H9 (cell line): ENCODE results near the gene TRIM38. TPM values are rescaled to one million over a fixed set of nuclear protein-coding genes. Genes with fewer than 3 reads are reported as not detected.

ENCODE experiments used
- DNase-seq: peaks from one replicate; pipeline ENCODE4 v3.0.0-alpha.2; 2017
- H2AFZ ChIP-seq: one replicate; pipeline ENCODE4 v1.6.1; 2013; ENCODE audit warnings: mild to moderate bottlenecking, low read length, control low read depth, moderate library complexity
- H2AK5ac ChIP-seq: 2 replicates; pipeline ENCODE4 v1.6.1; 2013; ENCODE audit warnings: low read length, control low read depth, mixed read lengths; ENCODE audit not compliant: insufficient read length
- H2BK120ac ChIP-seq: one replicate; pipeline ENCODE4 v1.6.1; 2013; ENCODE audit warnings: low read depth, mild to moderate bottlenecking, low read length, control low read depth, inconsistent platforms; ENCODE audit not compliant: poor library complexity, severe bottlenecking
- H2BK12ac ChIP-seq: 2 replicates; pipeline ENCODE4 v1.6.1; 2013; ENCODE audit warnings: low read length, control low read depth, mixed read lengths, low read depth; ENCODE audit not compliant: insufficient read length
- H2BK15ac ChIP-seq: 2 replicates; pipeline ENCODE4 v1.6.1; 2013; ENCODE audit warnings: low read depth, low read length, control low read depth
- H2BK20ac ChIP-seq: one replicate; pipeline ENCODE4 v1.6.1; 2013; ENCODE audit warnings: low read depth, mild to moderate bottlenecking, low read length, control low read depth, inconsistent platforms; ENCODE audit not compliant: poor library complexity, severe bottlenecking
- H2BK5ac ChIP-seq: 2 replicates; pipeline ENCODE4 v1.6.1; 2013; ENCODE audit warnings: low read length, control low read depth, mixed read lengths; ENCODE audit not compliant: insufficient read length
- H3K14ac ChIP-seq: 2 replicates; pipeline ENCODE4 v1.6.1; 2013; ENCODE audit warnings: low read length, control low read depth; ENCODE audit not compliant: insufficient read depth
- H3K18ac ChIP-seq: 2 replicates; pipeline ENCODE4 v1.6.1; 2013; ENCODE audit warnings: low read depth, mild to moderate bottlenecking, mixed read lengths, low read length, control low read depth; ENCODE audit not compliant: insufficient read length
- H3K23ac ChIP-seq: 2 replicates; pipeline ENCODE4 v1.6.1; 2013; ENCODE audit warnings: low read length, control low read depth, mixed read lengths, low read depth; ENCODE audit not compliant: insufficient read length
- H3K23me2 ChIP-seq: 2 replicates; pipeline ENCODE4 v1.6.1; 2013; ENCODE audit warnings: low read depth, mild to moderate bottlenecking, mixed read lengths, low read length, control low read depth; ENCODE audit not compliant: insufficient read length, poor library complexity, severe bottlenecking
- H3K27ac ChIP-seq: 2 replicates; pipeline ENCODE4 v1.5.1; 2013; ENCODE audit warnings: low read length, control low read depth, mixed read lengths, low read depth; ENCODE audit not compliant: insufficient read length
- H3K27me3 ChIP-seq: 2 replicates; pipeline ENCODE4 v1.6.1; 2013; ENCODE audit warnings: low read length, control low read depth, inconsistent platforms; ENCODE audit not compliant: insufficient read depth
- H3K4ac ChIP-seq: 2 replicates; pipeline ENCODE4 v1.6.1; 2013; ENCODE audit warnings: low read depth, mild to moderate bottlenecking, control low read depth, inconsistent platforms, low read length, moderate library complexity
- H3K4me1 ChIP-seq: 2 replicates; pipeline ENCODE4 v1.6.1; 2013; ENCODE audit warnings: low read length, control low read depth, inconsistent platforms; ENCODE audit not compliant: insufficient read depth
- H3K4me2 ChIP-seq: 2 replicates; pipeline ENCODE4 v1.6.1; 2013; ENCODE audit warnings: low read length, control low read depth, mixed read lengths; ENCODE audit not compliant: insufficient read length, insufficient read depth
- H3K56ac ChIP-seq: 2 replicates; pipeline ENCODE4 v1.6.1; 2013; ENCODE audit warnings: low read depth, mild to moderate bottlenecking, mixed read lengths, low read length, control low read depth; ENCODE audit not compliant: insufficient read length
- H3K79me1 ChIP-seq: 2 replicates; pipeline ENCODE4 v1.6.1; 2013; ENCODE audit warnings: low read depth, mild to moderate bottlenecking, moderate library complexity, low read length, control low read depth, inconsistent platforms; ENCODE audit not compliant: insufficient read depth, poor library complexity, severe bottlenecking
- H3K79me2 ChIP-seq: 2 replicates; pipeline ENCODE4 v1.6.1; 2013; ENCODE audit warnings: low read length, control low read depth, inconsistent platforms; ENCODE audit not compliant: insufficient read depth
- H3K9ac ChIP-seq: 2 replicates; pipeline ENCODE4 v1.6.1; 2013; ENCODE audit warnings: low read length, control low read depth, mixed read lengths; ENCODE audit not compliant: insufficient read length; ENCODE audit errors: extremely low read depth
- H3K9me3 ChIP-seq: one replicate; pipeline ENCODE4 v1.6.1; 2013; ENCODE audit warnings: low read depth, low read length, inconsistent platforms; ENCODE audit not compliant: control insufficient read depth
- H3T11ph ChIP-seq: one replicate; pipeline ENCODE4 v1.6.1; 2013; ENCODE audit warnings: mild to moderate bottlenecking, low read length, control low read depth, inconsistent platforms
- H4K20me1 ChIP-seq: one replicate; pipeline ENCODE4 v1.6.1; 2013; ENCODE audit not compliant: control insufficient read depth, insufficient read length, insufficient read depth
- H4K5ac ChIP-seq: 2 replicates; pipeline ENCODE4 v1.6.1; 2013; ENCODE audit warnings: low read depth, mild to moderate bottlenecking, mixed read lengths, low read length, control low read depth; ENCODE audit not compliant: insufficient read length
- H4K8ac ChIP-seq: replicated peaks from 2 replicates; pipeline ENCODE4 v1.6.1; 2013; ENCODE audit warnings: low read length, control low read depth, mixed read lengths, low read depth; ENCODE audit not compliant: insufficient read length
- H4K91ac ChIP-seq: 2 replicates; pipeline ENCODE4 v1.6.1; 2013; ENCODE audit warnings: low read depth, mild to moderate bottlenecking, moderate library complexity, mixed read lengths, low read length, control low read depth; ENCODE audit not compliant: insufficient read length
- H3K27ac Mint-ChIP-seq, 3 experiments: 2 replicates in 2 of 3; 3 replicates in 1 of 3; pipeline ENCODE4 v1.8.0; 2020 to 2021; ENCODE audit warnings: mixed read lengths in 3 of 3, mild to moderate bottlenecking in 1 of 3, moderate library complexity in 1 of 3
- H3K27me3 Mint-ChIP-seq: 2 replicates; pipeline ENCODE4 v1.8.0; 2021; ENCODE audit warnings: low read depth, mild to moderate bottlenecking, moderate library complexity, mixed read lengths
- H3K36me3 Mint-ChIP-seq, 3 experiments: 2 replicates in 2 of 3; 3 replicates in 1 of 3; pipeline ENCODE4 v1.8.0; 2020 to 2021; ENCODE audit warnings: low read depth in 3 of 3, mixed read lengths in 3 of 3; ENCODE audit not compliant: insufficient read depth in 1 of 3
- H3K4me1 Mint-ChIP-seq, 2 experiments: 2 replicates each; pipeline ENCODE4 v1.8.0; 2020; ENCODE audit warnings: mixed read lengths in 2 of 2
- H3K4me3 Mint-ChIP-seq, 2 experiments: 2 replicates in 1 of 2; 3 replicates in 1 of 2; pipeline ENCODE4 v1.8.0; 2020 to 2021; ENCODE audit warnings: mild to moderate bottlenecking in 2 of 2, mixed read lengths in 2 of 2, moderate library complexity in 1 of 2
- H3K9me3 Mint-ChIP-seq, 2 experiments: 2 replicates in 1 of 2; 3 replicates in 1 of 2; pipeline ENCODE4 v1.8.0; 2020; ENCODE audit warnings: mild to moderate bottlenecking in 2 of 2, mixed read lengths in 2 of 2, moderate library complexity in 1 of 2
- CTCF ChIP-seq: fragments of 200-600 bp; sonication (generic); conservative IDR thresholded peaks from 3 replicates; pipeline ENCODE4 v1.8.0; 2021; ENCODE audit warnings: antibody characterized with exemption, mild to moderate bottlenecking
- WGBS: extraction: QIAGEN DNeasy Blood & Tissue Kit; methylation state at CpG from one replicate; pipeline ENCODE4 v1.1.7; 2013; ENCODE audit warnings: missing lambda C conversion rate, low lambda C conversion rate, mixed read lengths; ENCODE audit not compliant: insufficient read length; ENCODE audit errors: extremely low coverage; 5-methylcytosine and 5-hydroxymethylcytosine counted together
- total RNA-seq: library from RNA; stranded (reverse); gene quantifications from 2 replicates; pipeline ENCODE4 v1.2.1, GENCODE V29; 2021

TRIM38 gene
- total RNA-seq, 1 experiment from 2014 or later = 0.61 TPM

DNA sequence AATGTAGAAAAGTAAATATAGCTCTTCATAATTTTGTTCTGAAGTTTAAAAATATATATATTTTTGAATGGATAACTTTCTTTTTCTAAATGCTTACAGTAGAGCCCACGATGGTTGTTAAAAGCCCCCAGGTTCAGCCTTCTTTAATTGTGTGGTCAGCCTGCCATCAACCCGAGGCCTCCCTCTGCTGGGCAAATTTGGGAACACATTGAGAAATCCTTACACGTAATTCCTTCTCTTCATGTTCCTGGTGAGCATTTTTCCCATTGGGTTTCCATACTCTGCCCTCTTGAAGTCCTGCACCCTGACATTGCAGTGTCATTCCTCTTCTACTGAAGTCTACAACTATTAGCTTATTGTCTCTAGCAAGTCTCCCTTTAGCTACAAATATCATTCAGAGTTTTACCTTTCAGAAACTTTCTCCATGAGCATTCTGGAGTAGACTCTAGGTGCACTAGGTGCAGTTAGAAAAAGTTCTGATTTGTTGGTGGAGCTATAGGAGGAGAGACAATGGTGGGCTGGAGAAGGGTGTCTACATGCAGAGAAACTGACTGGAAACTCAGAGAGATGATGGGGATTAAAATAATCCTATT, 40.6 kb downstream of the TRIM38 start:
- Histone ChIP-seq H4K8ac (no peak overlapping the region), H2BK5ac (no peak overlapping the region), H4K20me1 (no peaks in the 10 kb centered on the region), H2BK120ac (no peak overlapping the region), H2AK5ac (no peak overlapping the region), H2BK15ac (no peak overlapping the region), H4K5ac (no peak overlapping the region), H2BK12ac (no peak overlapping the region), H3K23ac (no peak overlapping the region), H3K9me3 (no peaks in the 10 kb centered on the region), H2AFZ (no peak overlapping the region), H4K91ac (no peak overlapping the region), H3K23me2 (no peaks in the 10 kb centered on the region), H3K4ac (no peak overlapping the region), H3K27me3 (no peaks in the 10 kb centered on the region), H3K4me2 (no peak overlapping the region), H3K4me1 (peaks cover 8% of the 10 kb centered on the region; the same call in 1 of the 2 replicates), H2BK20ac (peak overlapping the region; percentile 75), H3K18ac (no peak overlapping the region), H3K14ac (no peak overlapping the region), H3T11ph (no peak overlapping the region), H3K56ac (no peak overlapping the region), H3K9ac (no peak overlapping the region), H3K79me2 (no peaks in the 10 kb centered on the region), H3K27ac (no peak overlapping the region), H3K79me1 (no peaks in the 10 kb centered on the region)
- peaks cover 55 to 57% of the 10 kb centered on the region in 2 experiments for H3K4me1 Mint-ChIP-seq
- DNase-seq = peak; percentile 64
- H3K36me3 Mint-ChIP-seq = peaks cover 0 to 3% (median 2%) of the 10 kb centered on the region in 3 experiments; a peak in 2 of 7 replicates
- TF ChIP-seq CTCF = peak; percentile 87
- no peak overlapping the region for H3K27ac Mint-ChIP-seq
- no peaks in the 10 kb centered on the region for H3K27me3 Mint-ChIP-seq
- no peaks in the 10 kb centered on the region; a peak in 1 of 5 replicates for H3K9me3 Mint-ChIP-seq
- WGBS = no CpG with 5 or more reads among the region's 3 CpGs
- no peak overlapping the region for H3K4me3 Mint-ChIP-seq
